Activated T-helper 1 cell treated with anti-CD3 and anti-CD28 coated beads, Interleukin-12 subunit alpha, Interleukin-12 subunit beta, Interleukin-2, Interleukin-4 antibody, amounts not matched to agents 30 ng/mL and 10 ng/mL and 1 ng/mL, durations not matched to agents 14 hours and 24 hours and 36 hours (primary cell): ENCODE measurements around the gene LDB2. TPM values are rescaled to one million over a fixed set of nuclear protein-coding genes. Genes with fewer than 3 reads are reported as not detected.

Experiments used
- DNase-seq: peaks from one replicate; pipeline ENCODE4 v3.0.0; 2021; ENCODE audit warnings: low spot score
- H3K27ac Mint-ChIP-seq: one replicate; pipeline ENCODE4 v1.8.0; 2021; ENCODE audit warnings: mild to moderate bottlenecking, mixed read lengths
- H3K27me3 Mint-ChIP-seq: one replicate; pipeline ENCODE4 v1.8.0; 2022; ENCODE audit warnings: mild to moderate bottlenecking, moderate library complexity, mixed read lengths; ENCODE audit not compliant: insufficient read depth
- H3K36me3 Mint-ChIP-seq: one replicate; pipeline ENCODE4 v1.8.0; 2021; ENCODE audit warnings: low read depth, mixed read lengths
- H3K4me1 Mint-ChIP-seq: one replicate; pipeline ENCODE4 v1.8.0; 2021; ENCODE audit warnings: low read depth, mixed read lengths
- H3K4me3 Mint-ChIP-seq: one replicate; pipeline ENCODE4 v1.8.0; 2021; ENCODE audit warnings: mild to moderate bottlenecking, moderate library complexity, mixed read lengths
- H3K9me3 Mint-ChIP-seq: one replicate; pipeline ENCODE4 v1.8.0; 2021; ENCODE audit warnings: mixed read lengths
- intact Hi-C: fragments of 100-400 bp; cut with micrococcal nuclease; formaldehyde crosslinking; loops from one replicate; pipeline ENCODE4 v1.15.1; 2024
- total RNA-seq: library from RNA; stranded (reverse); gene quantifications from 2 replicates; pipeline ENCODE4 v1.2.3, GENCODE V29; 2022

Gene LDB2
- total RNA-seq, 1 donor from 2014 or later: not detected

DNA sequence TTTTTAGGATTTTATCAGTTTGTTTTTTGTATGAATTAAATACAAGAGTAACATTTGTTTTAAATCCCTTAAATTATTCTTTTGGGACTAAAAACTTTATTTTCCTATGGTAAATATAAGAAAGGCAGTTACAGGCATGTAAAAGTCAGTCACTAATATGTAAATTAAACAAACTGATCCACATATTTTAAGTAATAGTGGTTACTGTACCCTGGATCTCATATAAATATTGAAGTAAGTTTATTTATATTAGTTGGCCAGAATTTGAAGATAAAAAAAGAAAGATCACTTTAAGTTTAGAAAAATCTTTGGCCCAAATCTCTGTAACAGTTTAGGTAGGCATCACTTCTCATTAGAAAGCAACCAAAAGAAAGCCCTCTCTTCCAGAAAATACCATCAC is 45.8 kb downstream of the LDB2 start:
- Mint-ChIP-seq H3K27me3 (no peaks in the 10 kb centered on the region), H3K4me3 (no peak overlapping the region), H3K4me1 (no peaks in the 10 kb centered on the region), H3K36me3 (no peaks in the 10 kb centered on the region), H3K9me3 (no peaks in the 10 kb centered on the region), H3K27ac (no peak overlapping the region)
- no peak for DNase-seq
- intact Hi-C loops: no loop called here

DNA sequence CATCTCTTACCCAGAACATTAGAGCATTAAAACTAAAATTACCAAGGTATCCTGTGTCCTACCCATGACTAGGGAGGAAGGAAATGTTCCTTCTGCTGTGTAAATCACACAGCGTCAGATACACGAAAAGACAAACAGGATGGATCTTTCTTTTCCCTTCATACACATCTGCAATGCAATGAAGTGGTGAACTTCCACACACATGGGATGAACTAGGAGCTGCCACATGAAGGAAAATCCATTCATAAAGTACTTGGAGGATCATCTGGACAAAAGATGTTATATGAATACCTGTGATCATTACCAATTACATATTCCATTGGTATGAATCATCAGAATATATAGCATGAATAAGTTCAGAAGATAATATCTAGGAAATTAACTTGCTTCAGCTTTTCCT is 46.2 kb downstream of the LDB2 start:
- no peak overlapping the region for H3K27ac Mint-ChIP-seq
- intact Hi-C loops: no loop called here
- no peak overlapping the region for H3K4me3 Mint-ChIP-seq
- H3K9me3 Mint-ChIP-seq: no peaks in the 10 kb centered on the region
- no peaks in the 10 kb centered on the region for H3K4me1 Mint-ChIP-seq
- no peaks in the 10 kb centered on the region for H3K27me3 Mint-ChIP-seq
- no peaks in the 10 kb centered on the region for H3K36me3 Mint-ChIP-seq
- no peak for DNase-seq

DNA sequence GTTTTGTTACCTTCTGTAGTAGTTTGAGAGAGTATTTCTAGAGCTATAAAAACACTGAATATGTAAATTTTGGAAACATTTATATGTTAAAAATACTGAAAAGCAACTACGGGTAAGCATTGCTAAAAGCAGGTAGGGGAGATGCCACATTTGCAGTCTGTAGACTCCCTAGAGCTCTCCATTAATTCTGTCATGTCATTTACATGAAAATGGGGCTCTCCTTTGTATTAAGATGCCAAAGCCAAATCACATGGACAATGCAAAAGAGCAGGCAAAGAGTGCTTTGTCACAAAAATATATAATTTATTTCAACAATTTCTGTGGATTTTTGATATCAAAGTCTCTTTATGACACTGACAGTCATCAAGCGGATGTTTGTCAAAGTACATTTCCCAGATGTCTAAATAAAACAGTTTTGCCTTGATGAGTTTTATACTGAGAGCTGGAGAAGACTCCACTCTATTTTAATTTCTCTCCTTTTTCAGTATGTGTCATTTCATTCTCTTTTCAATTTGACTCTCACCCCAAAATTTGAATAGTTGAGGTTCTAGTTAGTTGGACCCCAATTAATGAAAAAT is 51.8 kb downstream of the LDB2 start:
- H3K4me1 Mint-ChIP-seq: no peaks in the 10 kb centered on the region
- no peaks in the 10 kb centered on the region for H3K9me3 Mint-ChIP-seq
- no peak overlapping the region for H3K4me3 Mint-ChIP-seq
- no peak overlapping the region for H3K27ac Mint-ChIP-seq
- no peak for DNase-seq
- no peaks in the 10 kb centered on the region for H3K27me3 Mint-ChIP-seq
- intact Hi-C loops: no loop called here
- H3K36me3 Mint-ChIP-seq: no peaks in the 10 kb centered on the region

DNA sequence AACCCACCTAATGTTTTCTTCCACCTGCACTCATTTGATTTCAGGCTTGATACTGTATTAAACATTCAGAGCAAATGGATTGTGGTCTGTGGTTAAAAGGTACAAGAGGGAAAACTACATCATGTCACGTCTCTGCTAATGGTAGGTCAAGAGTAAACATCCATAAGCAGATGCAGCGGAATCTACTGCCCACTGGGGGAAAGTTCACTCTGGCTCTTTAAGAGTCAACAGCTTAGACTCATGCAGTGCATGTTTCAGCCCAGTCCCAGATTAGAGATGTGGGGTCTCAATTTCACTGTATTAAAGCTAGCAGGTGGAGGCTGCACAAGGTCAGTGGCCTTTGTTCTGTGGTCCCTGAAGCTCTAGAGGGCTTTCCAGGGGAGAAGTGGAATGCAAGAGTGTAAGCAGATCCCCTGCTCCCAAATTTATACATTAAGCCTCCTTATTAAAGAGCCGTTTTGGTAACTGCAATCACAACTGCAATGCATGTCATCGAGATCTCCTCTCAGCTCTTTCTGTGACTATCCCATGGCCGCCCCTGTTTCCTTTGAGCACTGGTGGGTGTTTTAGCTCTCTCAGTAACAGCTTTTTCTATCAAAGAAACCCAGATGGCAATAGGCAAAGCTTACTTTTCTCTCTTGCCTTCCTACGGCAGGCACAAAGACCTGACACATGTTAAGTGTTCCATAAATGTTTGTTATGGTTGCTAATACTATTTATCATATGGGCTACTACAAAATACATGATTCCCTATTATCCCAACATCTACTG is 53.4 kb downstream of the LDB2 start:
- H3K4me1 Mint-ChIP-seq: no peaks in the 10 kb centered on the region
- no peaks in the 10 kb centered on the region for H3K36me3 Mint-ChIP-seq
- intact Hi-C loops: no loop called here
- no peak for DNase-seq
- no peak overlapping the region for H3K27ac Mint-ChIP-seq
- H3K9me3 Mint-ChIP-seq: no peaks in the 10 kb centered on the region
- peaks cover 2% of the 10 kb centered on the region for H3K27me3 Mint-ChIP-seq
- no peak overlapping the region for H3K4me3 Mint-ChIP-seq

DNA sequence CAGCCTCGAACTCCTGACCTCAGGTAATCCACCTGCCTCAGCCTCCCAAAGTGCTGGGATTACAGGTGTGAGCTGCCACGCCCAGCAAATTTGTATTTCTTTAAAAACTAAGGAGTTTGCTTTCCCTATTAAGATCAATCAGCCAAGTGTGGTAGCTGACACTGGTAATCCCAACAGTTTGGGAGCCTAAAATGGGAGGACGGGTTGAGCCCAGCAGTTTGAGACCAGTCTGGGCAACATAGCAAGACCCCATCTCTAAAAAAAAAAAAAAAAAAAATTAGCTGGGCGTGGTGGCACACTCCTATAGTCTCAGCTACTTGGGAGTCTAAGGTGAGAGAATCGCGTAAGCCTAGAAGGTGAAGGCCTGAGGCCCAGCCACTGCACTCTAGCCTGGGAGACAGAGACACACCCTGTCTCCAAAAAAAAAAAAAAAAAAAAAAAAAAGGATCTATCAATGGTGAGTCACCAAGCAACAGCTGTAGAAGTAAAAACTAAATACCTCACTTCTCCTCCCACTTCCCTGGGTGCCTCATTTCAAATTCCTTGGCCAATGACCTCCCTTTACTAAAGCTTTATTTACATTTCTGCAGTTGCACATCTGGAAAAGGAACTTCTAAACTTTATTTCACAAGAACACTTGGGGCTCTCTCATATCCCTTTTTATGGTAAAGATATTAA is 54.5 kb downstream of the LDB2 start:
- H3K27me3 Mint-ChIP-seq: peaks cover 2% of the 10 kb centered on the region
- no peak overlapping the region for H3K4me3 Mint-ChIP-seq
- intact Hi-C loops: no loop called here
- DNase-seq: no peak
- H3K9me3 Mint-ChIP-seq: no peaks in the 10 kb centered on the region
- no peaks in the 10 kb centered on the region for H3K36me3 Mint-ChIP-seq
- H3K27ac Mint-ChIP-seq: no peak overlapping the region
- H3K4me1 Mint-ChIP-seq: no peaks in the 10 kb centered on the region

DNA sequence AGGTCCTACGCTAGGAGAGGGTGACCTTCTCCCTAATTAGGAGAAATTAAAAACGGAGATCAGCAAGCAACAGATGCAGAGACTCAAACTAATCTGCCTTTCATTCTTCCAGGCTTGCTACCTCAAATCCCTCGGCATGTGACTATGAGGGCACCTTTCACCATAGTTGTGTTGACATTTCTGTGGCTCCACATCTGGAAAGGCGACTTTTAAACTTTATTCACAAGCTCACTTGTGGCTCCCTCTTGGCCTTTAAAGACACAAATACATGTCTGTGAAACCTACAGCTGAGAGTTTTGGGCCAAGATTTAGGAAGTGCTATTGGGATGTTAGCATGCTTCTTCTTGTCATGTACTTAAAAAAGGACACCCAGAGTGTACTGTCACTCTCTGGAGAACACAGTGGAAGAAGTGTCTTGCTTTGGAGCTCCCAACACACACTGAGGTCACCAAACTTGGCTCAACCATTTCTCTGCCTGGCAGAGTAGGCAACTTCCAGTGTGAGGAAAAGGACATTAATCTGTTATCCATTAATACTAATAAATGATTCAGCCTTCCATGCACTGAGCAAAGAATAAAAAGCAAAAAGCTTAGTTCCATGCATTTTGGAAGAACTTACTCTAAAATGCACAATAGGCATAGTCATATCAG is 60.1 kb downstream of the LDB2 start:
- no peaks in the 10 kb centered on the region for H3K9me3 Mint-ChIP-seq
- H3K27me3 Mint-ChIP-seq: peaks cover 5% of the 10 kb centered on the region
- H3K36me3 Mint-ChIP-seq: no peaks in the 10 kb centered on the region
- intact Hi-C loops: no loop called here
- no peak overlapping the region for H3K27ac Mint-ChIP-seq
- no peak for DNase-seq
- H3K4me1 Mint-ChIP-seq: no peaks in the 10 kb centered on the region
- no peak overlapping the region for H3K4me3 Mint-ChIP-seq

DNA sequence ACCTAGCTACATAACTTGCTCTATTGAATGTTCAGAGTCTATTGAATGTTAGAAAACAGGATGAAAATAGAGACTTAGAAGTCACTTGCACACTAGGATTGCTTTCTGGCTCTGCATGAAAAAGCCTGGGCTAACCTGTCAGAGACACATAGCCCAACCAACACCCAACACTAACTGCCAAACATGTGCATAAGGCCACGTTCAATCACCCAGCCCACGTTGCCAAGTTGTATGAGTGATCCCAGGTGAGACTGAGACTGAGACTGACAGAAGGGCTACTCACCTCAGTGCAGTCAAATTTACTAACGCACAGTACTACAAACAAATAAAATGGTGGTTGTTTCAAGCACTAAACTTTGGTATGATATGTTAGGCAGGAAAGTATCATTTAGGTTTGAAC is 61.0 kb downstream of the LDB2 start:
- Mint-ChIP-seq H3K27ac (no peak overlapping the region), H3K36me3 (no peaks in the 10 kb centered on the region), H3K27me3 (peaks cover 5% of the 10 kb centered on the region), H3K9me3 (no peaks in the 10 kb centered on the region), H3K4me1 (no peaks in the 10 kb centered on the region), H3K4me3 (no peak overlapping the region)
- DNase-seq: no peak
- intact Hi-C loops: no loop called here

DNA sequence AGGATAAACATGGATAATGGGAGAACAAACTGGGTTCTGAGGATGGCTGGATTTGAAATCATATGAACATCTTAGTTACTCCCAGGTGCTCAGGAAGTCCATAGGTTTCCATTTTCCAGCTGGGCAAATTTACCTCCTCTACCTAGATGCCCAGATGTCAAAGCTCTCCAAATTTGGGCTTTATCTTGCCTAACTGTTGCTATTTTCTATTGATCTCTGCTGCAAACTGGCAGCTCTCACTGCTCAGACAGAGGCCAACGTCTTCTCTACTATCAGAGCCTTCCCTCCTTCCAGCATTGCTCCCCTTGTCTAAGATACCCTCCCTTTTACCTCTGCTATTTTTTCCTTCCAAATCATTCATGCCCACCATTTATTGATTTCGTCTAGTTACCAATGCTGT is 62.1 kb downstream of the LDB2 start:
- Mint-ChIP-seq H3K4me1 (no peaks in the 10 kb centered on the region), H3K4me3 (no peak overlapping the region), H3K9me3 (no peaks in the 10 kb centered on the region), H3K27ac (no peak overlapping the region), H3K27me3 (peaks cover 5% of the 10 kb centered on the region), H3K36me3 (no peaks in the 10 kb centered on the region)
- intact Hi-C loops: no loop called here
- no peak for DNase-seq

DNA sequence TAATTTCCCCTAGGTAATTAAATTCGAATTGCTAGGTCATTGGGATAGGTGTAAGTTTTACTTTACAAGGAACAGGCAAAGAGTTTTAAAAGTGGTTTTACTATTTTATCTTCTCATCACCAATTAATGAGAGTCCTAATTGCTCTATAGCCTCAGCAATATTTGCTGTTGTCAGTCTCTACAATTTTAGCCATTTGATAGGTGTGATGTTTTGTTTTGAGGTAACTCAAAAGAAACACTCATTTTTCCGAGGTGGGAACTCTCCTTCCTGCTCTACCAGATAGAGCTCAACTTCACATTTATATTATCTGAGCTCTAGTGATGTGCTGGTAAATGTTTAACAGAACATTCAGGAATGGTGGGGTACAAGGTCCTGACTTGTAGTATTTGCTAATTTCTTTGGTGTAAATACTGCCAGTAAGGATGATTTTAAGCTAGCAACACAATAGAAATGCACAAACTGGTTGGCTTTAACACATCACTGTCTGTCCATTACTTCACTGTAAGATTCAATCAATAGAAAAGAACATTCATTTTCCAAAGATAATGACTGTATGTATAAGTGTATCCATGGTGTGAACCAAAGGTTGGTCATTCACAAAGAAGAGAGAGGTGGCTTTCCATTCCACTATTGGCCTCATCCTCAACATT is 62.7 kb downstream of the LDB2 start:
- intact Hi-C loops: no loop called here
- H3K9me3 Mint-ChIP-seq: no peaks in the 10 kb centered on the region
- DNase-seq: no peak

DNA sequence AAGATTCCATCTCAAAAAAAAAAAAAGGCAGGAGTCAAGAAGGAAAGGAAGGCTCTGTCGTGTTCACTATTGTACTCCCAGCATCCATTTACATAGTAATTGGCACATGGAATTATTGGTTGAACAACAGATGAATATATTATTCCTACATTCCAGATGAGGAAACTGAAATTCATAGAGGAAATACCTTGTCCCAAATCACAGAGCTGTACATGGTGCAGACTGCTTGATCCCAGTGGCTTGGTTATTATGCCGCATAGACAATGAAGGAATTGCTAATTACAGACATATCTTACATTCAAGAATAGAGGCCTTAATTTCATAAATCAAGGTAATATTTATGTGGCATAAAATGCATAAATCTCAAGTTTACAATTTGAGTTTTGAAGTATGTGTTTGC is 63.6 kb downstream of the LDB2 start:
- no peaks in the 10 kb centered on the region for H3K36me3 Mint-ChIP-seq

More for the DNA sequence above, 62.7 kb downstream of the LDB2 start:
- Mint-ChIP-seq H3K4me3 (no peak overlapping the region), H3K4me1 (no peaks in the 10 kb centered on the region), H3K27ac (no peak overlapping the region), H3K27me3 (peaks cover 5% of the 10 kb centered on the region), H3K36me3 (no peaks in the 10 kb centered on the region)

DNA sequence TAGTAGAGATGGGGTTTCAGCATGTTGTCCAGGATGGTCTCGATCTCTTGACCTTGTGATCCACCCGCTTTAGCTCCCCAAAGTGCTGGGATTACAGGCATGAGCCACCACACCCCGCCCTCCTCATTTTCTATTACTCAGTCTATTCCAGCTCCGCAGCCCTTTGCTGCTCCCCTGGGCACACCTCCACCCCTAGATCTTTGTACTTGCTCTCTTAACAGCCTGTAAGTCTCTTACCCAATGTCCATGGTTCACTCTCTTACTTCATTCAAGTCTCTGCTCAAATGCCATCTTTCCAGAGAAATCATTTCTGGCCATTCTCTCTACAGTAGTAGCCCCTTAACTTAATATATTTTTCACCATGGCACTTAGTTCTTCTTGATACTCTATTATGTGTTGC is 64.7 kb downstream of the LDB2 start:
- Mint-ChIP-seq H3K27ac (no peak overlapping the region), H3K9me3 (no peaks in the 10 kb centered on the region), H3K36me3 (no peaks in the 10 kb centered on the region), H3K27me3 (peaks cover 6% of the 10 kb centered on the region), H3K4me3 (no peak overlapping the region), H3K4me1 (no peaks in the 10 kb centered on the region)
- intact Hi-C loops: no loop called here
- no peak for DNase-seq

More for the DNA sequence above, 63.6 kb downstream of the LDB2 start:
- H3K4me1 Mint-ChIP-seq: no peaks in the 10 kb centered on the region
- DNase-seq: no peak
- intact Hi-C loops: no loop called here
- no peaks in the 10 kb centered on the region for H3K9me3 Mint-ChIP-seq
- H3K27me3 Mint-ChIP-seq: peaks cover 6% of the 10 kb centered on the region
- H3K4me3 Mint-ChIP-seq: no peak overlapping the region
- H3K27ac Mint-ChIP-seq: no peak overlapping the region

DNA sequence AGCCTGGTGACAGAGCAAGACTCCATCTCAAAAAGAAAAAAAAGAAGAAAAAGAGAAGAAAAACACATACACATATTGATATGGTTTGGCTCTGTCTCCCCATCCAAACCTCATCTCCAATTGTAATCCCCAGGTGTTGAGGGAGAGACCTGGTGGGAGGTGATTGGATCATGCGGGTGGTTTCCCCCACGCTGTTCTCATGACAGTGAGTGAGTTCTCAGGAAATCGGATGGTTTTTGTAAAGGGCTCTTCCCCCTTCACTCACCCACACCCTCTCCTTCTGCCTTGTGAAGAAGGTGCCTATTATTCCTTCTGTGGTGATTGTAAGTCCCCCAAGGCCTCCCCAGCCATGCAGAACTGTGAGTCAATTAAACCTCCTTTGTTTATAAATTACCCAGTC is 68.4 kb downstream of the LDB2 start:
- H3K36me3 Mint-ChIP-seq: no peaks in the 10 kb centered on the region
- H3K27me3 Mint-ChIP-seq: peaks cover 2% of the 10 kb centered on the region
- H3K9me3 Mint-ChIP-seq: no peaks in the 10 kb centered on the region
- no peak for DNase-seq
- intact Hi-C loops: no loop called here
- H3K27ac Mint-ChIP-seq: no peak overlapping the region
- H3K4me3 Mint-ChIP-seq: no peak overlapping the region
- no peaks in the 10 kb centered on the region for H3K4me1 Mint-ChIP-seq
